Measurements from ENCODE around the gene PAQR9.

PAQR9 gene

DNA sequence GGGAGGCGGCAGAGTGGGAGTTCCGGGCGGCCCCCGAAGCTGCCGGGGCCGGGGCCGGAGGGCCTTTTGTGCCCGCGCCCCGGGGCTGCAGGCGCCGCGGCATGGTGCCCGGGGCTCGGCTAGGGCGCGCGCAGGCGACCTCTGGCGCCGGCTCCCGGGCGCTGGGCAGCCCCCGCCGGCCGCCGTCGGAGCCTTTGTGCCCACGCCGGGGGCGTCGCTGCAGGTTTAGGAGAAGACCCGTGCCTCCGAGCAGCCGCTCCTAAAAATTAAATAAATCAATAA is 299 bp downstream of the PAQR9 start:
- Histone ChIP-seq H3K4me3 (ENCODE audit: low read depth, low read length) (peak overlapping the region; percentile 56), H3K27ac (no peak overlapping the region), H3K27me3 (replicated peaks) (peaks cover 16% of the 10 kb centered on the region), H3K36me3 (replicated peaks) (no peaks in the 10 kb centered on the region)
- TF ChIP-seq, protein P1, sequence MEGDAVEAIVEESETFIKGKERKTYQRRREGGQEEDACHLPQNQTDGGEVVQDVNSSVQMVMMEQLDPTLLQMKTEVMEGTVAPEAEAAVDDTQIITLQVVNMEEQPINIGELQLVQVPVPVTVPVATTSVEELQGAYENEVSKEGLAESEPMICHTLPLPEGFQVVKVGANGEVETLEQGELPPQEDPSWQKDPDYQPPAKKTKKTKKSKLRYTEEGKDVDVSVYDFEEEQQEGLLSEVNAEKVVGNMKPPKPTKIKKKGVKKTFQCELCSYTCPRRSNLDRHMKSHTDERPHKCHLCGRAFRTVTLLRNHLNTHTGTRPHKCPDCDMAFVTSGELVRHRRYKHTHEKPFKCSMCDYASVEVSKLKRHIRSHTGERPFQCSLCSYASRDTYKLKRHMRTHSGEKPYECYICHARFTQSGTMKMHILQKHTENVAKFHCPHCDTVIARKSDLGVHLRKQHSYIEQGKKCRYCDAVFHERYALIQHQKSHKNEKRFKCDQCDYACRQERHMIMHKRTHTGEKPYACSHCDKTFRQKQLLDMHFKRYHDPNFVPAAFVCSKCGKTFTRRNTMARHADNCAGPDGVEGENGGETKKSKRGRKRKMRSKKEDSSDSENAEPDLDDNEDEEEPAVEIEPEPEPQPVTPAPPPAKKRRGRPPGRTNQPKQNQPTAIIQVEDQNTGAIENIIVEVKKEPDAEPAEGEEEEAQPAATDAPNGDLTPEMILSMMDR (IDR thresholded peaks at IDR 0.05; ENCODE audit: low read depth, low read length, missing control alignments) = no peak
- in situ Hi-C loops (cut with HindIII; ENCODE audit: low pct_ligation_motif_present, low sequenced_read_pairs) = loop anchor here (25.0 kb wide), 1 partner anchor 126 kb away; no protein-coding TSS in a partner anchor
- DNase-seq = no peak

DNA sequence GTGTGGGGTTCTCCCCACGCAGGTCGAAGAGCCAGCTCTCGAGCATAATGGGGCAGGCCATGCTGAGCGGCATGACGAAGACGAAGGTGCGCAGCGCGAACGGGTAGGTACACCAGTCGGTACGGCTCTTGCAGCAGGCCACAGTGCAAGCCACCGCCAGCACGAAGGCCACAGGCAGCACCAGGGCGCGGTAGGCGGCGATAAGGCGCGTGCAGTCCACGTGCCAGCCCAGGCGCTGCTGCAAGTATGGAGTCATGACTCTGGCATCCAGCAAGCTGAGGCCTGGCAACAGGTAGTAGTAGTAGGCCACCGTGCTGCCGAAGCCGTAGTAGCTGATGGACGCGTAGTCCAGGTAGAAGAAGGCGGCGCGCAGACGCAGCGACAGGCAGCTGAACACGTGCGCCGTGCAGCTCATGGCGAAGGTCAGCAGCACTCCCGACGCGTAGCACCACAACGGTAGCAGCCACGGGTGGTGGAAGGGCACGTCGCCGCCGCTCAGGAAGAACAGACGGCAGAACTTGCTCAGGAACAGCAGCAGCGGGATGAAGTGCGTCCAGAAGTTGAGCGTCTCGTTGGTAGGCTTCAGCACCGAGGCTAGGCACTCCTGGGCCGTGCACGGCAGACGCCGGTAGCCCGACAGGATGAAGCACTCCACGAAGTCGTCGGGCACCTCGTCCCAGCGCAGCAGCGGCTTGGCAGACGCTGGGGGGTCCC is 797 bp downstream of the PAQR9 start:
- H3K27ac ChIP-seq = no peak overlapping the region
- H3K4me3 ChIP-seq (ENCODE audit: low read depth, low read length) = peak overlapping the region; percentile 24
- no peak for DNase-seq
- TF ChIP-seq, protein P1 (IDR thresholded peaks at IDR 0.05; ENCODE audit: low read depth, low read length, missing control alignments) = no peak
- H3K27me3 ChIP-seq (replicated peaks) = peaks cover 16% of the 10 kb centered on the region
- no peaks in the 10 kb centered on the region for H3K36me3 ChIP-seq (replicated peaks)
- in situ Hi-C loops (cut with HindIII; ENCODE audit: low pct_ligation_motif_present, low sequenced_read_pairs) = loop anchor here (25.0 kb wide), 1 partner anchor 125 kb away; no protein-coding TSS in a partner anchor

DNA sequence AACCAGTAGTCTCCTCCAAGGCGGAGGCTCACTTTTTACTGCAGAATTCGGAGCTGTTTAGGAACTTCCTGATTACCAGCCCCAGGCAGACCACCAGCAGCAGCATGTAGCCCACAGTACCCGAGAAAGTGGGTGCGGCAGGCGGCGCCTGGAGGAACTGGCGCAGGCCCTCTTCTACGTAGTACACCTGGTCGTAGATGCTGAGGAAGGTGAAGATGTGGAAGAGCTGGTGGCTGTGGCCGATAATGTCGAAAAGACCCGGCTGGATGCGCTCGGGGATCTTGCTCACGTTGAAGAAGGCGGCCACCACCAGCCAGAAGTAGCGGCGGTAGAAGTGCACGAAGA is 1.3 kb downstream of the PAQR9 start:
- TF ChIP-seq, protein P1 (IDR thresholded peaks at IDR 0.05; ENCODE audit: low read depth, low read length, missing control alignments) = no peak
- H3K4me3 ChIP-seq (ENCODE audit: low read depth, low read length) = no peak overlapping the region
- DNase-seq = no peak
- in situ Hi-C loops (cut with HindIII; ENCODE audit: low pct_ligation_motif_present, low sequenced_read_pairs) = loop anchor here (25.0 kb wide), 1 partner anchor 125 kb away; no protein-coding TSS in a partner anchor
- no peaks in the 10 kb centered on the region for H3K36me3 ChIP-seq (replicated peaks)
- H3K27me3 ChIP-seq (replicated peaks) = peaks cover 16% of the 10 kb centered on the region
- H3K27ac ChIP-seq = no peak overlapping the region

DNA sequence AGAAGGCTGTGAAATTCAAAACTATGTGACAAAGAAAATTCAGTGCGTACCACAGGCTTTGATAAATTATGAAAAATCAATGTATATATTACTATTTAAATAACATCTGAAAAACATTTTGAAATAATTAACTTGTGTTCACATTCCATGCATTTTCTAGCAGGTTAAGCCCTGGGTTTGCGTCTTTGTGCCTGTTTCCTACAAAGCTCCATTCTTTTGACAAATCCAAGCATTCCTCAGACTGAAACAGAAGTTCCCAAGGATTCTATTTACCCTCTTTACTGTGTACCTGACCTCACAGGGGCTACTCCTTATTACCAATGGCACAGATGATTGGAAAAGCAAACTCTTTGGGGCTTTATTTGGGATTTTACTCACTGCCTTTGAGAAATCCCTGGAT is 1.9 kb downstream of the PAQR9 start:
- H3K27me3 ChIP-seq (replicated peaks) = peaks cover 16% of the 10 kb centered on the region
- DNase-seq = no peak

DNA sequence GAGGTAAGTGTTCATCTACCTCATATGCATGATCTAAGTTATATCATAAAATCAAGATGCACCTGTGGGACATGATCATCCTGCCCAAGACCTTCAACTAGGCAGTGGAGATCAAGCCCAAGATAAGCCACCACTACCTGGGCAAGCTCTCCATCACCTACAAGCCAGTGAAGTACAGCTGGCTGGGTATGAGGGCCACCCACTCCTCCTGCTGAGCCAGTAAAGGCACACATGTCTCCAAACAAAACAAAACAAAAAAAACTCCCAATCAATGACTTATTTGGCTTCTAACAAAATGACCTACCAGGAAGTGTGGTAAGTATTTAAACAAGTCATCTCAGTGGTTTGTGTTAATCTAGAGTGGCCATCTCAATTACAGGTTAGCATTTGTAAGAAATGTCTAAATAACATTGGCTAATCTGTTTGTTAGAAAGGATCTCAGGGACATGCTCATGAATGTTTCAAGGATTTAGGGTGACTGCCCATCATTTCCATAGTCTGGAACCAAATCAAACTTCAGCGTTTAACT is 3.1 kb downstream of the PAQR9 start:
- peaks cover 14% of the 10 kb centered on the region for H3K27me3 ChIP-seq (replicated peaks)
- H3K27ac ChIP-seq = no peak overlapping the region
- in situ Hi-C loops (cut with HindIII; ENCODE audit: low pct_ligation_motif_present, low sequenced_read_pairs) = loop anchor here (25.0 kb wide), 1 partner anchor 123 kb away; no protein-coding TSS in a partner anchor
- TF ChIP-seq, protein P1 (IDR thresholded peaks at IDR 0.05; ENCODE audit: low read depth, low read length, missing control alignments) = no peak
- no peak for DNase-seq
- H3K4me3 ChIP-seq (ENCODE audit: low read depth, low read length) = no peak overlapping the region
- no peaks in the 10 kb centered on the region for H3K36me3 ChIP-seq (replicated peaks)

More for the DNA sequence above, 1.9 kb downstream of the PAQR9 start:
- Histone ChIP-seq H3K36me3 (replicated peaks) (no peaks in the 10 kb centered on the region), H3K4me3 (ENCODE audit: low read depth, low read length) (no peak overlapping the region), H3K27ac (no peak overlapping the region)
- in situ Hi-C loops (cut with HindIII; ENCODE audit: low pct_ligation_motif_present, low sequenced_read_pairs) = loop anchor here (25.0 kb wide), 1 partner anchor 124 kb away; no protein-coding TSS in a partner anchor
- TF ChIP-seq, protein P1 (IDR thresholded peaks at IDR 0.05; ENCODE audit: low read depth, low read length, missing control alignments) = no peak

All from brain microvascular endothelial cell (primary cell).